ENCODE results near the gene GLRX2.

DNA sequence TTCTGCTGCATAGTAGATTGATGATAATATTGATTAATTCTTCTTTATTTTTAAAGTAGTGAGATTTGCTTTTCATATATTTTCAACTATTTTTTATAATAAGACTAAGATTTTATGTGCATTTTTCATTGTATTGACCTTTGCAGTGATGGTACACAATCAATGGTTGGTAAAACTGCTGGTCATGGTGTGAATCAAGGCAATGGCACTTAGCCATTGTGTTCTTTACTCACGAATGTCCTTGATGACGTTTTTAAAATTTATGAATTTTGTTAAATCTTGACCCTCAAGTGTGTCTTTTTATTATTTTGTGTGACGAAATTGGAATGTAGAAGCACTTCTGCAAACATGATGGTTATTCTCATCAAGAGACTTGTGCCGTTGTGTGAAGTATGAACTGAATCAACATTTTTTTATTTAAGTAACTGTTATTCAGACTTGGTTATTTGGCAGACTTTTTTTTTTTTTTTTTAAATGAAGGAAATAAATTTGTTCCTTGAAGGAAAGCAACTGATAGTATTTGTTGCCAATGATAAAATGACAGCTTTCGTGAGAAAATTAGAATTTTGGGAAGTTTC lies 39.2 kb upstream of the GLRX2 start:
- TF ChIP-seq, protein P1, sequence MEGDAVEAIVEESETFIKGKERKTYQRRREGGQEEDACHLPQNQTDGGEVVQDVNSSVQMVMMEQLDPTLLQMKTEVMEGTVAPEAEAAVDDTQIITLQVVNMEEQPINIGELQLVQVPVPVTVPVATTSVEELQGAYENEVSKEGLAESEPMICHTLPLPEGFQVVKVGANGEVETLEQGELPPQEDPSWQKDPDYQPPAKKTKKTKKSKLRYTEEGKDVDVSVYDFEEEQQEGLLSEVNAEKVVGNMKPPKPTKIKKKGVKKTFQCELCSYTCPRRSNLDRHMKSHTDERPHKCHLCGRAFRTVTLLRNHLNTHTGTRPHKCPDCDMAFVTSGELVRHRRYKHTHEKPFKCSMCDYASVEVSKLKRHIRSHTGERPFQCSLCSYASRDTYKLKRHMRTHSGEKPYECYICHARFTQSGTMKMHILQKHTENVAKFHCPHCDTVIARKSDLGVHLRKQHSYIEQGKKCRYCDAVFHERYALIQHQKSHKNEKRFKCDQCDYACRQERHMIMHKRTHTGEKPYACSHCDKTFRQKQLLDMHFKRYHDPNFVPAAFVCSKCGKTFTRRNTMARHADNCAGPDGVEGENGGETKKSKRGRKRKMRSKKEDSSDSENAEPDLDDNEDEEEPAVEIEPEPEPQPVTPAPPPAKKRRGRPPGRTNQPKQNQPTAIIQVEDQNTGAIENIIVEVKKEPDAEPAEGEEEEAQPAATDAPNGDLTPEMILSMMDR (IDR thresholded peaks at IDR 0.05): no peak
- TF ChIP-seq POLR2A (IDR thresholded peaks at IDR 0.05): no peak
